GM12873 (cell line): ENCODE measurements around the gene VPS45.
A peak's percentile ranks its signal among the peaks of the same experiment; 100 is the strongest.

Experiments
- TF ChIP-seq, protein P1 (sequence below): IDR thresholded peaks from 2 replicates; pipeline ENCODE4 v1.5.1; 2012; ENCODE audit warnings: low read depth, mild to moderate bottlenecking, moderate library complexity, low read length, control low read depth; ENCODE audit not compliant: insufficient read depth; ENCODE audit errors: missing control alignments

Gene VPS45

DNA sequence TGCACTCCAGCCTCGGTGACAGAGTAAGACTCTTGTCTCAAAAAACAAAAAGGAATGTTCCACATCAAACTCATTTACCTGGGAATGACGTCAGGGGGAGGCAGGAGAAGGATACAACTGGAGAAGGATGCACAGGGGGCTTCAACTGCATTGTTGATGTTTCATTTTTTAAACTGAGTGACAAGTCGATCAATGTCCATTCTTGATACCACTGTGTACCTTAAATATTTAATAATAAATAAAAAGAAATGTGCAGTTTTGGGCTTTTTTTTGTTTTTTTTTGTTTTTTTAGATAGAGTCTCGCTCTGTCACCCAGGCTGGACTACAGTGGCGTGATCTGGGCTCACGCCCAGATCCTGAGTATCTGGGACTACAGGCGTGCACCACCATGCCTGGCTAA lies 117.9 kb downstream of the VPS45 start:
- TF ChIP-seq, protein P1, sequence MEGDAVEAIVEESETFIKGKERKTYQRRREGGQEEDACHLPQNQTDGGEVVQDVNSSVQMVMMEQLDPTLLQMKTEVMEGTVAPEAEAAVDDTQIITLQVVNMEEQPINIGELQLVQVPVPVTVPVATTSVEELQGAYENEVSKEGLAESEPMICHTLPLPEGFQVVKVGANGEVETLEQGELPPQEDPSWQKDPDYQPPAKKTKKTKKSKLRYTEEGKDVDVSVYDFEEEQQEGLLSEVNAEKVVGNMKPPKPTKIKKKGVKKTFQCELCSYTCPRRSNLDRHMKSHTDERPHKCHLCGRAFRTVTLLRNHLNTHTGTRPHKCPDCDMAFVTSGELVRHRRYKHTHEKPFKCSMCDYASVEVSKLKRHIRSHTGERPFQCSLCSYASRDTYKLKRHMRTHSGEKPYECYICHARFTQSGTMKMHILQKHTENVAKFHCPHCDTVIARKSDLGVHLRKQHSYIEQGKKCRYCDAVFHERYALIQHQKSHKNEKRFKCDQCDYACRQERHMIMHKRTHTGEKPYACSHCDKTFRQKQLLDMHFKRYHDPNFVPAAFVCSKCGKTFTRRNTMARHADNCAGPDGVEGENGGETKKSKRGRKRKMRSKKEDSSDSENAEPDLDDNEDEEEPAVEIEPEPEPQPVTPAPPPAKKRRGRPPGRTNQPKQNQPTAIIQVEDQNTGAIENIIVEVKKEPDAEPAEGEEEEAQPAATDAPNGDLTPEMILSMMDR, result no peak

DNA sequence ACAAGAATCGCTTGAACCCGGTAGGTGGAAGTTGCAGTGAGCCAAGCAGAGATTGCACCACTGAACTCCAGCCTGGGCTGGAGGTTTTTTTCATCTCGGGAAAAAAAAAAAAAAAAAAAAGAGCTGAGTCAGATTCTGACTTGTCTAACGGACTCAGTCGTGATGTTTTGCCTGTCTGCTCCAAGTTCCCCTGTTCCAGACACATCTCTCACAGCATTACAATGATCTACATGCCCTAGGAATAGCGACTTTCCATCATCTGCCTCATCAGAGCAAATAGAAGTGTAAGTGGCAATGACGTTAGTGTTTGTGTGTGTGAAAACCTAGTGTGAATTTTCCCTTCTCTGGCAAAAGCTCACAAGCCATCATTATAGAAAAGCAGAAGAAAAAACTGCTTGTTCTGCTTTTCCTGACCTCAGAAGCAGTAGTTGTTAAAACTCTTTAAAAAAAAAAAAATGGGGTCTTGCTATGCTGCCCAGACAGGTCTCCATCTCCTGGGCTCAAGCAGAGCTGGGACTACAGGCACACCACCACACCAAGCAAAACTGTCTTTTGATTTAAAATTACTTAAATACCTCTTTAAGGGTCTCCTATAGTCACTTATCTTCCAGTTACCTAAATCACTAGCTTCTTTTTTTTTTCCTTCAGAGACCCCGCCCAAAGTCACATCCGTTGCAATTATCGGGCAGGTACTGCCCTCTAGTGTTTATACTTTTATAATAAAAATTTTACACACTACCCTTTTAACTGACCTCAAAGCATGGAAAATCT lies 119.4 kb downstream of the VPS45 start:
- TF ChIP-seq, protein P1, result peak; percentile 41

DNA sequence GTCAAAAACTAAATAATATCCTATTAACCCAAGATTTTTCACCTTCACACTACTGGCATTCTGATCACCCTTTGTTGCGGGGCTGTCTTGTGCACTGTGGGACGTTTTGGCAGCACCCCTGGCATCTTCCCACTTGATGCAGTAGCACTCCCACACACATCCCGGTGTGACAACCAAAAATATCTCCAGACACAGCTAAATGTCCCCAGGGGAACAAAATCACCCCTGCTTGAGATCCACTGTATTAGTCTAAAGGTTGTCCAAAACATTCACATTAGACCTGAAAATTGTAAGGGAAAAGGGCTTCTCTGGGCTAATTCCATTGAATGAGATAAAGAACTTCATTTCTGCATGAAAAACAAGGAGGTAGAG lies 120.0 kb downstream of the VPS45 start:
- TF ChIP-seq, protein P1, result no peak

DNA sequence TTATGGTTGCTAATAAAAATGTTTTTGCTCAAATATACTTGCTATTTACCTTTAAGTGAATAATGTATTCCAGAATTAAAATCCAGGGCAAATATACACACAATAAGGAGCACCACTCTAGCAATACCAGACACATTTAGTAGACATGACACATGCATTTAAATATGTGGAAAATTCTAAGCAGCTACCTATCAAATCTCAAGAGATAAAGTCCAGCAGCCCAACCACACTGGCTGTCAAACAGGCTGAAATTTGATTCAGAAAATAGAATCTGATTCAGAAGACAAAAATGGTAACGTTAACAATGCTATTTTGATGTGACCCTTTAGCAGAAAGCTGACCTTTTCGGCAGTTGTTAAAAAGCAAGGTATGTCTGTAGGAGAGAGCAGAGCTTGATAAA lies 124.4 kb downstream of the VPS45 start:
- TF ChIP-seq, protein P1, result no peak

DNA sequence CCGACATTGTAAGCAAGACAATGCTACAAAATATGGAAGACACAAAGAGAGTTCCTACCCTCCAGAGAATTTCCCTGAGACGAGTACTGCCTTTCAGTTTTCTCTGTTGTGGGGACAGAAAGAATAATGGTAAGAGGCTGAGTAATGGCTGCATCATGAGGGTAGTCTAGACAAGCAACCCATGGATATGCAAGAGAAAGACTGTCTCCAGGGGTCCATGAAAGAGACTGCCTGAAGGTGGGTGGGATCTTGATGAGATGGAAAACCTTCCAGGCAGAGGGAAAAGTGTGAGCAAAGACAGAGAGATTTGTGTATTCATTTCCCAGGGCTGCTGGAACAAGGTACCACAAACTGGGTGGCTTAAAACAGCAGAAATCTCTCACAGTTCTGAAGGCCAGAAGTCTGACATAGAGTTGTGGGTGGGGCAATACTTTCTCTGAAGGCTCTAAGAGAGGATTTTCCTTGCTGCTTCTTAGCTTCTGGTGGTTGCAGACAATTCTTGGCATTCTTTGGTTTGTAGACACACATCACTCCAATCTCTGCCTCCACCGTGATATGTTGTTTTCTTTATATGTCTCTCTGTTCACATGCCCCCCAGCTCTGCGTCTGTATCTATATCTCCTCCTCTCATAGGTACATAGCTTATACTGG lies 126.9 kb downstream of the VPS45 start:
- TF ChIP-seq, protein P1, result no peak
